GM12878 (cell line): Measurements from ENCODE around the gene ABCB4. TPM values are rescaled to one million over a fixed set of nuclear protein-coding genes. Genes with fewer than 3 reads are reported as not detected.

ENCODE experiments used
- ATAC-seq: fragments of 200-7000 bp; cut with Tn5 transposase; 3 replicates; pipeline ENCODE4 v1.9.1; 2020; ENCODE audit warnings: mild to moderate bottlenecking, moderate library complexity
- BruUV-seq: library from RNA; stranded (reverse); fragments of 400-500 nt; replicated peaks from 2 replicates; lab custom pipeline; 2021; lab: Mats Ljungman, UMichigan
- CTCF ChIA-PET: fragments of 300-600 bp; sonication (Branson Sonifier 250); formaldehyde crosslinking; extraction: SDS; loops from one replicate; lab custom pipeline; 2021; ENCODE audit warnings: inconsistent platforms; lab: Yijun Ruan, JAX
- POLR2A ChIA-PET: fragments of 350-600 bp; formaldehyde crosslinking; extraction: SDS; loops from one replicate; lab custom pipeline; 2021; ENCODE audit warnings: inconsistent platforms; lab: Charles Lee
- RAD21 ChIA-PET: fragments of 300-600 bp; sonication (Branson Sonifier 250); formaldehyde crosslinking; loops from one replicate; lab custom pipeline; 2023; ENCODE audit warnings: antibody characterized with exemption; ENCODE audit not compliant: unreplicated experiment; lab: Charles Lee
- SMC1A ChIA-PET: fragments of 300-600 bp; sonication (Branson Sonifier 250); formaldehyde crosslinking; loops from one replicate; lab custom pipeline; 2023; ENCODE audit not compliant: unreplicated experiment, uncharacterized antibody; lab: Charles Lee
- DNase-seq: peaks from one replicate; pipeline ENCODE4 v3.0.0-alpha.2; 2011; ENCODE audit warnings: low read depth, low spot score
- FAIRE-seq: peaks from 3 replicates; lab custom pipeline; 2011; peaks lifted over from hg19 to GRCh38; lab: Jason Lieb, UNC
- H2AFZ ChIP-seq: 2 replicates; pipeline ENCODE4 v1.6.0; 2011; ENCODE audit warnings: low read depth, low read length, control low read depth; ENCODE audit not compliant: control insufficient read depth
- H3K27ac ChIP-seq: 2 replicates; pipeline ENCODE4 v1.5.1; 2011; ENCODE audit warnings: control low read depth; ENCODE audit not compliant: control insufficient read depth, insufficient read depth
- H3K27me3 ChIP-seq, 2 experiments: replicated peaks in 1 of 2; 2 replicates each; pipeline versions ENCODE4 v1.6.0 to v1.6.1; 2011; ENCODE audit warnings: low read length in 1 of 2; ENCODE audit not compliant: control insufficient read depth in 2 of 2, insufficient read depth in 2 of 2
- H3K36me3 ChIP-seq, 2 experiments: 2 replicates each; pipeline ENCODE4 v1.5.1; 2011; ENCODE audit warnings: low read length in 1 of 2; ENCODE audit not compliant: control insufficient read depth in 2 of 2, insufficient read depth in 2 of 2
- H3K4me1 ChIP-seq: 2 replicates; pipeline ENCODE4 v1.6.1; 2011; ENCODE audit warnings: mild to moderate bottlenecking, low read length, moderate library complexity, mixed read lengths; ENCODE audit not compliant: control insufficient read depth, insufficient read depth
- H3K4me2 ChIP-seq: 2 replicates; pipeline ENCODE4 v1.6.0; 2011; ENCODE audit warnings: control low read depth; ENCODE audit not compliant: control insufficient read depth, insufficient read depth
- H3K4me3 ChIP-seq: fragments of 200-600 bp; sonication (generic); 2 replicates; pipeline ENCODE4 v1.5.1; 2016
- H3K79me2 ChIP-seq: 2 replicates; pipeline ENCODE4 v1.6.0; 2011; ENCODE audit warnings: low read length; ENCODE audit not compliant: control insufficient read depth, insufficient read depth
- H3K9ac ChIP-seq: 2 replicates; pipeline ENCODE4 v1.8.0; 2011; ENCODE audit warnings: low read length, control low read depth, mixed read lengths; ENCODE audit not compliant: control insufficient read depth, insufficient read depth
- H3K9me3 ChIP-seq: replicated peaks from 3 replicates; pipeline ENCODE4 v1.5.1; 2011; ENCODE audit warnings: mild to moderate bottlenecking, low read length; ENCODE audit not compliant: control insufficient read depth, insufficient read depth
- H4K20me1 ChIP-seq: 2 replicates; pipeline ENCODE4 v1.6.0; 2011; ENCODE audit not compliant: control insufficient read depth, insufficient read depth
- HCFC1 ChIP-seq: fragments of 150-350 bp; IDR thresholded peaks from 2 replicates; pipeline ENCODE4 v1.6.1; 2014; ENCODE audit warnings: low read length
- HDAC6 ChIP-seq: fragments of 200-600 bp; sonication (generic); IDR thresholded peaks from one replicate; pipeline ENCODE4 v1.8.0; 2017; ENCODE audit warnings: antibody characterized with exemption; ENCODE audit not compliant: unreplicated experiment
- JUNB ChIP-seq: IDR thresholded peaks from 2 replicates; pipeline ENCODE4 v1.6.1; 2016; ENCODE audit warnings: antibody characterized with exemption, mild to moderate bottlenecking
- MEF2A ChIP-seq: IDR thresholded peaks from 2 replicates; pipeline ENCODE4 v1.6.1; 2011; ENCODE audit warnings: low read depth, mild to moderate bottlenecking, low read length, moderate library complexity; ENCODE audit not compliant: insufficient read depth
- MTA3 ChIP-seq: IDR thresholded peaks from 2 replicates; pipeline ENCODE4 v1.6.1; 2012; ENCODE audit warnings: low read length, inconsistent platforms, borderline replicate concordance
- RELA ChIP-seq: fragments of 450-650 bp; IDR thresholded peaks from 2 replicates; pipeline ENCODE4 v1.8.0; 2014; ENCODE audit warnings: borderline replicate concordance; ENCODE audit not compliant: partially characterized antibody
- SUZ12 ChIP-seq: fragments of 200-600 bp; sonication (generic); IDR thresholded peaks from one replicate; pipeline ENCODE4 v1.6.1; 2018; ENCODE audit warnings: antibody characterized with exemption, mild to moderate bottlenecking; ENCODE audit not compliant: unreplicated experiment
- ZNF622 ChIP-seq: fragments of 450-650 bp; IDR thresholded peaks from 2 replicates; pipeline ENCODE4 v1.6.1; 2017; ENCODE audit warnings: mild to moderate bottlenecking, inconsistent platforms
- WGBS: methylation state at CpG from one replicate; pipeline ENCODE4 v1.1.6; 2016; ENCODE audit warnings: low lambda C conversion rate; ENCODE audit not compliant: insufficient replicate concordance, insufficient coverage; ENCODE audit errors: missing lambda C conversion rate; 5-methylcytosine and 5-hydroxymethylcytosine counted together
- in situ Hi-C: fragments of 300-500 bp; cut with MboI; formaldehyde crosslinking; loops from 9 replicates; pipeline ENCODE4 v1.14.3; 2018; ENCODE audit warnings: mixed read lengths
- intact Hi-C: fragments of 100-400 bp; cut with micrococcal nuclease; formaldehyde crosslinking; loops from one replicate; pipeline ENCODE4 v1.14.2; 2022; ENCODE audit not compliant: unreplicated experiment
- polyA plus RNA-seq, 11 experiments: library from polyadenylated mRNA; depleted of rRNA in 4 of 11; unstranded in 6 of 11; stranded (reverse) in 5 of 11; fragments of >200 nt; fragmentation: Nextera tagmentation in 4 of 11; fragmentation: Illumina TruSeq in 1 of 11; extraction: Ambion mirVana in 4 of 11; extraction: Trizol in 1 of 11; gene quantifications; 1 replicate in 1 of 11; 2 replicates in 10 of 11; pipeline versions ENCODE4 v1.2.1 to v1.2.3, GENCODE V29; 2011 to 2016; ENCODE audit warnings: inconsistent platforms in 2 of 11, missing spikeins in 2 of 11, low read depth in 1 of 11
- total RNA-seq, 4 experiments: library from RNA; depleted of rRNA in 3 of 4; stranded (reverse); fragments of >200 nt in 3 of 4; fragmentation: Illumina TruSeq in 1 of 4; extraction: Trizol in 1 of 4; gene quantifications; 2 replicates each; pipeline versions ENCODE4 v1.2.1 to v1.2.3, GENCODE V29; 2013 to 2021
- TF ChIP-seq, protein P1 (sequence below): fragments of 450-650 bp; formaldehyde crosslinking; IDR thresholded peaks from 2 replicates; pipeline ENCODE4 v1.4.0; 2022; ENCODE audit warnings: mild to moderate bottlenecking, moderate library complexity

ABCB4 gene
- total and polyA plus RNA-seq, 10 of the 15 experiments (the other 5 are each of a cell fraction or from before 2014, with no cell fraction given), result 1.9 to 8.3 (median 4.4) TPM

DNA sequence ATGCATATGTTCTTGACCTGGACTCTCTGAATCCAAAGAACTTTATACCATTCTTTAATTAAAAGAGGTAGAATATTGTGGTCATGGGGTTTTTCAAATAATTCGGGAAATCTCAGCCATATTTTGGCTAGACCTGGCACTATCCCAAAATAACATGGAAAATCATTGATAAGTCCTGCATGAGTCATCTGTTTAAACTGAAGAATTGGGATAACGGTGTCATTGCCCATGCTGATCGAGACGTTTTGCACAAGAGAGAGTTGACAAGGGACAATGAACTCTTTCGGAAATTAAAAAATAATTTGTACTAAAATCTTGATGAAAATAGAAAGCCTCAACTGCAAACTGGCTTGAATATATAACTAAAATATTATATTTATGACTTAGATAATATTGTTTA, 19.9 kb upstream of the ABCB4 start (continued):
- TF ChIP-seq, protein P1, sequence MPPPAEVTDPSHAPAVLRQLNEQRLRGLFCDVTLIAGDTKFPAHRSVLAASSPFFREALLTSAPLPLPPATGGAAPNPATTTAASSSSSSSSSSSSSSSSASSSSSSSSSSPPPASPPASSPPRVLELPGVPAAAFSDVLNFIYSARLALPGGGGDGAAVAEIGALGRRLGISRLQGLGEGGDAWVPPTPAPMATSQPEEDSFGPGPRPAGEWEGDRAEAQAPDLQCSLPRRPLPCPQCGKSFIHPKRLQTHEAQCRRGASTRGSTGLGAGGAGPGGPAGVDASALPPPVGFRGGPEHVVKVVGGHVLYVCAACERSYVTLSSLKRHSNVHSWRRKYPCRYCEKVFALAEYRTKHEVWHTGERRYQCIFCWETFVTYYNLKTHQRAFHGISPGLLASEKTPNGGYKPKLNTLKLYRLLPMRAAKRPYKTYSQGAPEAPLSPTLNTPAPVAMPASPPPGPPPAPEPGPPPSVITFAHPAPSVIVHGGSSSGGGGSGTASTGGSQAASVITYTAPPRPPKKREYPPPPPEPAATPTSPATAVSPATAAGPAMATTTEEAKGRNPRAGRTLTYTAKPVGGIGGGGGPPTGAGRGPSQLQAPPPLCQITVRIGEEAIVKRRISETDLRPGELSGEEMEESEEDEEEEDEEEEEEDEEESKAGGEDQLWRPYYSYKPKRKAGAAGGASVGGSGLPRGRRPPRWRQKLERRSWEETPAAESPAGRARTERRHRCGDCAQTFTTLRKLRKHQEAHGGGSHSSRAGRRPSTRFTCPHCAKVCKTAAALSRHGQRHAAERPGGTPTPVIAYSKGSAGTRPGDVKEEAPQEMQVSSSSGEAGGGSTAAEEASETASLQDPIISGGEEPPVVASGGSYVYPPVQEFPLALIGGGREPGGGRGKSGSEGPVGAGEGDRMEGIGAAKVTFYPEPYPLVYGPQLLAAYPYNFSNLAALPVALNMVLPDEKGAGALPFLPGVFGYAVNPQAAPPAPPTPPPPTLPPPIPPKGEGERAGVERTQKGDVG, result no peak
- no peak for TF ChIP-seq HDAC6
- no peak for TF ChIP-seq RELA
- no peak for TF ChIP-seq SUZ12

DNA sequence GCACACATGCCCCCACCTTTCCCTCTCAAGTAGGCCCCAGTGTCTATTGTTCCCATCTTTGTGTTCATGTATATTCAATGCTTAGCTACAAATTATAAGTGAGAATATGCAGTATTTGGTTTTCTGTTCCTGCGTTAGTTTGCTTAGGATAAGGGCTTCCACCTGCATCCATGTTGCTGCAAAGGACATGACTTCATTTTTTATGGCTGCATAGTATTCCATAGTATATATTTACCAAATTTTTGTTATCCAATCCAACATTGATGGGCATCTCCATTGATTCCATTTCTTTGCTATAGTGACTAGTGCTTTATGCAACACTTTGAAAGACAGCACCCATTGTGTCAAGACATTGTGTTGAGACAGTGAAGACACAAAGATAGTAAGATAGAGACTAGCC, 19.0 kb upstream of the ABCB4 start:
- no TSS peak for BruUV-seq
- no peak for TF ChIP-seq MEF2A
- TF ChIP-seq ZNF622, result no peak
- no peak for TF ChIP-seq MTA3
- TF ChIP-seq HCFC1, result no peak
- no peak for TF ChIP-seq JUNB
- ATAC-seq (no peak), DNase-seq (no peak), FAIRE-seq (no peak)
- intact Hi-C loops (no loop called here), in situ Hi-C loops (no loop called here)
- no peaks in the 10 kb centered on the region for H3K4me1 ChIP-seq
- no peak overlapping the region for H3K4me2 ChIP-seq
- ChIA-PET CTCF (interaction anchor here (0.7 to 1.3 kb wide), 3 partner anchors 12 to 150 kb away, joined by 3 to 5 read pairs (median 3); partner anchors contain the start of gene ABCB1), SMC1A (interaction anchor here (0.6 to 2.3 kb wide), 5 partner anchors 9 to 31 kb away, joined by 3 to 8 read pairs (median 3); no protein-coding TSS in a partner anchor), POLR2A (no interaction called here), RAD21 (no interaction called here)
- H3K9me3 ChIP-seq, result no peaks in the 10 kb centered on the region; the same call in 2 of the 3 replicates
- no peaks in the 10 kb centered on the region for H3K27me3 ChIP-seq
- WGBS, result 92% methylated on average over 1 of the region's 1 CpG
- no peak overlapping the region for H3K4me3 ChIP-seq
- no peaks in the 10 kb centered on the region for H4K20me1 ChIP-seq
- no peak overlapping the region for H3K9ac ChIP-seq
- H3K27ac ChIP-seq, result no peak overlapping the region
- H3K36me3 ChIP-seq, result no peaks in the 10 kb centered on the region
- H2AFZ ChIP-seq, result no peak overlapping the region
- no peaks in the 10 kb centered on the region for H3K79me2 ChIP-seq
